ENCODE results near the gene MDFIC.

Gene MDFIC

DNA sequence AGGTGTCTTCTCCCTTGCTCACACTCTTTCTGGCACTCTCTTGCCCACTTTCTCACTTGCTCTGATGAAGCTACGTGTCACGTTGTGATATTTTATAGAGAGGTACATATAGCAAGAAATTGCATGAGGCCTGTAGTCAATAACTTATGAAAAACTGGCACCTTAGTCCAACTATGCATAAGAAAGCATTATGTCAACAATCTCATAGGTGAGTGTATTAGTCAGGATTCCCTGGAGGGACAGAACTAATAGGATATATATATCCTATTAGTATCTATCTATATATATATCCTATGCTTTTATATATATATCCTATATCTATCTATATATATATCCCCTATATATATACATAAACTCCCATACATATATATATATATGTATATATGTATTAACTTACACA lies 18.8 kb upstream of the MDFIC start:
- Histone ChIP-seq H3K4me1 (ENCODE audit: control insufficient read depth in 1 of 2, insufficient read depth in 2 of 2, low read length in 2 of 2) (no peaks in the 10 kb centered on the region), H3K4me3 (ENCODE audit: low read depth in 1 of 2, low read length in 2 of 2) (no peak overlapping the region), H3K9me3 (ENCODE audit: control insufficient read depth in 1 of 2, low read length in 2 of 2) (no peaks in the 10 kb centered on the region), H3K27ac (ENCODE audit: low read length) (no peak overlapping the region), H3K36me3 (ENCODE audit: control insufficient read depth in 1 of 2, insufficient read depth in 2 of 2, low read length in 2 of 2) (no peaks in the 10 kb centered on the region), H3K27me3 (ENCODE audit: low read depth, low read length) (no peaks in the 10 kb centered on the region)

DNA sequence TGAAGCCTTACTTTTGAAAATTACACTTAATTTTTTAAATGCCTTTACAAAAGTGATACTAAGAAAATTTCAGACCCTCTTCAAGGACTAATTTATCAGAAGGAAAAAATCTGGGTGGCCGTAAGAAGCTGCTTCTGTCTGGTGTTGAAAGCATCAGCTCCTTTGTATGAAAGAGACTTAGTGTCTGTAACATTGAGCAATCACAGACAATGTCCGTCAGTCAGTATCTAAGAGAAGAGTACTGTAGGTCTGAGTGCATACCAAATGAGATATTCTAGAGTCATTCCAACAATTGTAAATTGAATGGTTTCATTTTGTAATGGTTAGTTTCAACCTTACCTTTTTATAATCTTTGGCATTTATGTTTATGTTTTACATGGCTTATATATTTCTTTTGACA lies 11.1 kb upstream of the MDFIC start:
- Histone ChIP-seq H3K4me3 (ENCODE audit: low read depth in 1 of 2, low read length in 2 of 2) (no peak overlapping the region), H3K9me3 (ENCODE audit: control insufficient read depth in 1 of 2, low read length in 2 of 2) (no peaks in the 10 kb centered on the region), H3K27ac (ENCODE audit: low read length) (no peak overlapping the region), H3K36me3 (ENCODE audit: control insufficient read depth in 1 of 2, insufficient read depth in 2 of 2, low read length in 2 of 2) (no peaks in the 10 kb centered on the region), H3K27me3 (ENCODE audit: low read depth, low read length) (no peaks in the 10 kb centered on the region), H3K4me1 (ENCODE audit: control insufficient read depth in 1 of 2, insufficient read depth in 2 of 2, low read length in 2 of 2) (no peaks in the 10 kb centered on the region)

DNA sequence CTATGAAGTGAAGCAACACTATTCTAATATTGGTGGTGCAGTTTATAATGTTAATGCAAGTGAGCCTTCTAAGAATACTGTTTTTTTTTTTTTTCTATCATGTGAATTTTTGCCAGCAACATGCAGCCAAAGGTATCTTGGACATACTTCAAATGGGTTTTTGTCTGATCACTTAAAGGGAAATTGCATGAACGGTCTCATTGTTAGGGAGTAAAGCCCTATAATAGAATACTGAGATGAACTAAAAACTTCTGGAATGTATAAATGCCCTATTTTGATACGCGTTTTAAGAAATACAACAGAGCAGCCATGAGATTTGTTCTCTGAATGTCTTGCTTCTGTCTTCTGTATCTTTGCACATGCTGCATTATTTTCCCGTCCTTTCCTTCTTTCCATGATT lies 10.5 kb upstream of the MDFIC start:
- H3K27me3 ChIP-seq (ENCODE audit: low read depth, low read length) = no peaks in the 10 kb centered on the region
- no peaks in the 10 kb centered on the region for H3K9me3 ChIP-seq (ENCODE audit: control insufficient read depth in 1 of 2, low read length in 2 of 2)
- H3K4me1 ChIP-seq (ENCODE audit: control insufficient read depth in 1 of 2, insufficient read depth in 2 of 2, low read length in 2 of 2) = no peaks in the 10 kb centered on the region
- no peaks in the 10 kb centered on the region for H3K36me3 ChIP-seq (ENCODE audit: control insufficient read depth in 1 of 2, insufficient read depth in 2 of 2, low read length in 2 of 2)
- no peak overlapping the region for H3K27ac ChIP-seq (ENCODE audit: low read length)
- H3K4me3 ChIP-seq (ENCODE audit: low read depth in 1 of 2, low read length in 2 of 2) = no peak overlapping the region

DNA sequence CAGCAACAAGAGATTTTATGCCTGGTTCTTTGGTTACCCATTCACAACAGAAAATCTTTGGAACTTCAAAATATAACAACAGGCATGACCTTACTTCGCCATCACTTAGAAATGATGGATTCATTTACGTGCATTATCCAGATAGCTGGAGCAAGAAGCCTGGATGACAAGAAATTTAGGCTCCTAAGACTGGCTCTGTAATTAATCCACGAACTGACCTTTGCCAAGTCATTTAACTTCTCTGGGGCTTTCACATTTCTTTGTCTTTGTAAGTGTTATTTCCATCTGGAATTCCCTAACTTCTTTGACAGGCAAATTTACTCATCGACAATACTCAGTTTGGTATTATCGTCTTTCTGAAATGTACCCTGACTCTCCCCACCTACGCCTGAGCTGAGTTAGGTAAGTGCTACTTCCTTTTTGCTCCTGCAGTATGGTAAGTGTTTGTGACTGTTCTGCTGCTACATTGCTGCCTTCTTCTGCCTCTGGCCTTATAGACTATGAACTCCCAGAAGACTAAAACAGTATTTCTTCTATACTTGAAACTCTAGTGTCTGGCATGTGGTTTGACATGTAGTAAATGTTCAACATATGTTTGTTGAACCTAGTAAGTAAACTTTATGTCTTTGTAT lies 5.5 kb upstream of the MDFIC start:
- Histone ChIP-seq H3K4me1 (ENCODE audit: control insufficient read depth in 1 of 2, insufficient read depth in 2 of 2, low read length in 2 of 2) (no peaks in the 10 kb centered on the region), H3K36me3 (ENCODE audit: control insufficient read depth in 1 of 2, insufficient read depth in 2 of 2, low read length in 2 of 2) (no peaks in the 10 kb centered on the region), H3K27me3 (ENCODE audit: low read depth, low read length) (no peaks in the 10 kb centered on the region), H3K4me3 (ENCODE audit: low read depth in 1 of 2, low read length in 2 of 2) (no peak overlapping the region), H3K27ac (ENCODE audit: low read length) (no peak overlapping the region), H3K9me3 (ENCODE audit: control insufficient read depth in 1 of 2, low read length in 2 of 2) (no peaks in the 10 kb centered on the region)

DNA sequence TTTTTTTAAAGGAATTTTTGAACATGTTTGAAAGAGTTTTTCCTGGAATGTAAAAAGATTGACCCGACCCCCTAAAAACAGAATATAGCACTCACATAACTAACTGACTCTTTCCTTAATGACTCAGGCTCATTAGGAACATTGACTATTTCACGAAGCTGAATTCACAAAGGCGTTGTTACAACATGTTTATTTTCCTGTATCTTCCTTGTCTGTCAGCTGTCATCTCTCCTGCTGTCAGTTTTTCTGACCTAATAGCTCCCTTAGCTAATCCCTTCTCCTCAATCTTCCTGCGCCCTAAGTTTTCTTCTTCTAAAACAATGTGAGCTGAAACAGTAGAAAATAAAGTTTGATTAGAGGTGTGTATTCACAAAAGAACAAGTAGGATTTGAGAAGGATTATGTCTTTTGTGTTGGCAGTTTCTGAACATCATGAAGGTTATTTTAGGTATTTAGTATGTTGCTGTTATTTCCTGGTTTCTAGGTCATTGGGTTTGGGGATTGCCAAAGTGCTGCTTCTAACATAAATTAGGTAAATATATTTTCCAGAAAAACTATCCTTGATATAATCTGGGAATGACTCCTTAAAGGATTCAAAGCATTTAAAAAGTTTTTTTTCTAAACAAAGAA lies 4.6 kb upstream of the MDFIC start:
- Histone ChIP-seq H3K9me3 (ENCODE audit: control insufficient read depth in 1 of 2, low read length in 2 of 2) (no peaks in the 10 kb centered on the region), H3K36me3 (ENCODE audit: control insufficient read depth in 1 of 2, insufficient read depth in 2 of 2, low read length in 2 of 2) (no peaks in the 10 kb centered on the region), H3K4me1 (ENCODE audit: control insufficient read depth in 1 of 2, insufficient read depth in 2 of 2, low read length in 2 of 2) (no peaks in the 10 kb centered on the region), H3K27ac (ENCODE audit: low read length) (no peak overlapping the region), H3K27me3 (ENCODE audit: low read depth, low read length) (no peaks in the 10 kb centered on the region), H3K4me3 (ENCODE audit: low read depth in 1 of 2, low read length in 2 of 2) (no peak overlapping the region)

DNA sequence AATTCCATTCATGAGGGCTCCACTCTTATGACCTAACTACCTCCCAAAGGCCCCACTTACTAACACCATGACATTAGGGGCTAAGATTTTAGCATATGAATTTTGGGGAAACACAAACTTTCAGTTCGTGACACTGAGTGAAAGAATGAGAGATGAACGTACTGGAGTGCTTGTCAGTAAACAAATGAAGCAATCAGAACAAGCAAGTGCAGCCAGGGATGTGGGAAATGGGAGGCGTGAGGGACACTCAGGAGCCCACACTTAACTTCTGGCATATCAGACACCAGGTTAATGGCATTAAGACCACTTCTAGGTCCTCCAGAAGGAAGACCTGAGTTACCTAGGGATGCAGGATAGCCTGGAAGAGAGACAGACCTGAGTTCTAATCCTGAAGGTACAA lies 2.3 kb upstream of the MDFIC start:
- H3K9me3 ChIP-seq (ENCODE audit: control insufficient read depth in 1 of 2, low read length in 2 of 2) = no peaks in the 10 kb centered on the region
- H3K4me3 ChIP-seq (ENCODE audit: low read depth in 1 of 2, low read length in 2 of 2) = no peak overlapping the region
- H3K27ac ChIP-seq (ENCODE audit: low read length) = no peak overlapping the region
- no peaks in the 10 kb centered on the region for H3K36me3 ChIP-seq (ENCODE audit: control insufficient read depth in 1 of 2, insufficient read depth in 2 of 2, low read length in 2 of 2)
- no peaks in the 10 kb centered on the region for H3K27me3 ChIP-seq (ENCODE audit: low read depth, low read length)
- peaks cover 0 to 11% of the 10 kb centered on the region in 2 donors for H3K4me1 ChIP-seq (ENCODE audit: control insufficient read depth in 1 of 2, insufficient read depth in 2 of 2, low read length in 2 of 2)

DNA sequence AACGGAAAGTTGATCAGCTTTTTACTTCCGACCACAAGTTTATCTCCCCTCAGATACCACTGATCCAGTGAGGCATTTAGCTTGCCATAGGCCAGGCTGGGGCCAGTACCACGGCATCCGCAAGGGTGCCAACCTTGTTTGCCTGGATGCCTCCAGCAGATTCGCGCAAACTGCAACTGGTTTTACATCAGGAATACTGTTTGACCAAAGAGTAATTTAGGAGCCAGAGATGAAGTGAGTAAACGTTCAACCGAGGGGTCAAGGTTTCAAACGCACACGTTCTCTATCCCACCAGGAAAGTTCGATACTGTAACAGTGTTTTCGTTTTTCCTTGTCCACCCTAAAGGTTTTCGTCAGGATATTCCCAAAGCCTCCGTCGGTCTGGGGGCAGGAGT lies 266 bp upstream of the MDFIC start:
- H3K36me3 ChIP-seq (ENCODE audit: control insufficient read depth in 1 of 2, insufficient read depth in 2 of 2, low read length in 2 of 2) = no peaks in the 10 kb centered on the region
- H3K4me3 ChIP-seq (ENCODE audit: low read depth in 1 of 2, low read length in 2 of 2) = peak overlapping the region; percentile 74 to 86
- no peaks in the 10 kb centered on the region for H3K9me3 ChIP-seq (ENCODE audit: control insufficient read depth in 1 of 2, low read length in 2 of 2)
- no peaks in the 10 kb centered on the region for H3K27me3 ChIP-seq (ENCODE audit: low read depth, low read length)
- peak overlapping the region; percentile 71 for H3K27ac ChIP-seq (ENCODE audit: low read length)
- peaks cover 0 to 15% of the 10 kb centered on the region in 2 donors for H3K4me1 ChIP-seq (ENCODE audit: control insufficient read depth in 1 of 2, insufficient read depth in 2 of 2, low read length in 2 of 2)

DNA sequence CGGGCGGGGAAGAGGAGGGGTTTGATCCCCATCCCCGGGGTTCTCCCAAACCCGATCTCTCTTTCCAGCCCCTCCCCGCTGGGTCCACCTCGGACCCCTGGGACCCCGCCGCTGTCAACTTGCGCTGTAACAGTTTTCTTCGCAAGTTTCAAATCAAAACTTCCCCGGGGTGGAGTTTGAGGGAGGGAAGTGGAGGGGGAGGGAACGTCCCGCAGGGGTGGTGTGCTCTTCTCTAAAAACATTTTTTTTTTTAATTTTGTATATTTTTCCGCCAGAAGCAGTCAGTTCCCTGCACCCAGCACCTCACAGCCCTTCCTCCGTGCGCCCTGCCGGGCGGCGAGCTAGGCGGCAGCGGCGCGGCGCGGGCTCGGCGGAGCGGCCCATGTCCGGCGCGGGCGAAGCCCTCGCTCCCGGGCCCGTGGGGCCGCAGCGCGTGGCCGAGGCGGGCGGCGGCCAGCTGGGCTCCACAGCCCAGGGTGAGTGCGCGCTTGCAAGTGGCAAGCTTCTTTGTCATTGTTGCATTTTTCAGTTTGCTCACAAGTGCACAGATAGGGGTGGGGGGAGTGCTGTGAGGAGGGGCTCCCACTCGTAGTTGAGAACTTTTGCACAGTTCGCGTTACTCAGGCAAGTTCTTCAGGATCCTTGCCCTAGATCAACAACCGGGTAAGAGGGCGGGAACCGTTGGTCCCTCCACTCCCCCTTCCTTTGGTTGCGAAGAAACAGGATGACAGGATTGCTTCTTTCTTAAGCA lies 933 bp downstream of the MDFIC start:
- Histone ChIP-seq H3K9me3 (ENCODE audit: control insufficient read depth in 1 of 2, low read length in 2 of 2) (no peaks in the 10 kb centered on the region), H3K27me3 (ENCODE audit: low read depth, low read length) (no peaks in the 10 kb centered on the region), H3K36me3 (ENCODE audit: control insufficient read depth in 1 of 2, insufficient read depth in 2 of 2, low read length in 2 of 2) (no peaks in the 10 kb centered on the region), H3K4me3 (ENCODE audit: low read depth in 1 of 2, low read length in 2 of 2) (peak overlapping the region; percentile 74 to 86), H3K27ac (ENCODE audit: low read length) (peak overlapping the region; percentile 80), H3K4me1 (ENCODE audit: control insufficient read depth in 1 of 2, insufficient read depth in 2 of 2, low read length in 2 of 2) (peaks cover 0 to 15% of the 10 kb centered on the region in 2 donors)

DNA sequence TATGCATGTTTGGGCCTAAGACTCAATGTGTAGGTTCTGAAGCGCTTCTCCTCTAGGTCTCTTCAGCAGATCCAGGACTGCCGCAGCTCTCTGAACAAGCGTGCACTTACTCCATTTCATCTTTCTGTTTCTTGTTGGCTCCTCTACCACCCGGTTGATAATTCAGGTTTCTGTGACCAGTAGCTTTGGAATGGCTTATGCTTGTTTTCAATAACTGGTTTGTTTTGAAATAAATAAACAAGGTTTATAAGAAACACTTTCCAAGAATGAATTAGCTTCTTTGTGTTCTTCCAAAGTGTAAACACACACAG lies 1.5 kb downstream of the MDFIC start:
- no peaks in the 10 kb centered on the region for H3K9me3 ChIP-seq (ENCODE audit: control insufficient read depth in 1 of 2, low read length in 2 of 2)
- peak overlapping the region; percentile 72 to 86 for H3K4me3 ChIP-seq (ENCODE audit: low read depth in 1 of 2, low read length in 2 of 2)
- peaks cover 3 to 16% of the 10 kb centered on the region in 2 donors for H3K4me1 ChIP-seq (ENCODE audit: control insufficient read depth in 1 of 2, insufficient read depth in 2 of 2, low read length in 2 of 2)
- peak overlapping the region; percentile 80 for H3K27ac ChIP-seq (ENCODE audit: low read length)
- no peaks in the 10 kb centered on the region for H3K27me3 ChIP-seq (ENCODE audit: low read depth, low read length)
- no peaks in the 10 kb centered on the region for H3K36me3 ChIP-seq (ENCODE audit: control insufficient read depth in 1 of 2, insufficient read depth in 2 of 2, low read length in 2 of 2)

DNA sequence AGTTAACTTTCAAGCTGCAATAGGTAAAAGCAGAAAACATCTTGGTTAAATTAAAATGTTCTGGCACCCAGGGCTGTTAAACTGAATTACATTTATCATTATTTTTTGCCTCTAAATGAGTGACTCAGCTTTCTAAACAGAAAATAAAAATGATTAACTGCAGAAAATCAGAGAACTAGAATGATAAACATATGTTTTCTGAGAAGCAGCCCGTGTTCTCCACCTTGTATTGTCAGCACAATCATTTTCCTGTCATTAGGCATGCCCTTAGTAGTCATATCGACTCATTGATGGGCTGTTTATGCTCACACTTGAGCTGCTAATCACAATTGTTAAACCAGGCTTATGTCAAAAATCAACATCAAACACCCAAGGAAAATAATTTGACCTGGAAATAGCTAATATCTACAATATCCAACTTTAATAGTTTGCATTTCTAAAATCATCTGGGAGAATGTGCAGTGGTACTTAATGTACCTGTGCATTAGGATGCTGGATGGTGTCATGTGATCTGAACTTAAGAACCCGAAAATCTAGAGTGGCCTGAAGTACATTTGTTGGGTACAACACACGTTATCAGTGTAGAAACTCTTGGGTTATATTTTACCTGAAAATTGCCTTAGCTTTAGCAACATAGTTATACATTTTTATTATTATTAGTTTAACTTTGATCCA lies 2.3 kb downstream of the MDFIC start:
- Histone ChIP-seq H3K36me3 (ENCODE audit: control insufficient read depth in 1 of 2, insufficient read depth in 2 of 2, low read length in 2 of 2) (no peaks in the 10 kb centered on the region), H3K9me3 (ENCODE audit: control insufficient read depth in 1 of 2, low read length in 2 of 2) (no peaks in the 10 kb centered on the region), H3K4me3 (ENCODE audit: low read depth in 1 of 2, low read length in 2 of 2) (peak overlapping the region; percentile 72 to 86), H3K27ac (ENCODE audit: low read length) (peak overlapping the region; percentile 80), H3K4me1 (ENCODE audit: control insufficient read depth in 1 of 2, insufficient read depth in 2 of 2, low read length in 2 of 2) (peaks cover 4 to 19% of the 10 kb centered on the region in 2 donors), H3K27me3 (ENCODE audit: low read depth, low read length) (no peaks in the 10 kb centered on the region)

DNA sequence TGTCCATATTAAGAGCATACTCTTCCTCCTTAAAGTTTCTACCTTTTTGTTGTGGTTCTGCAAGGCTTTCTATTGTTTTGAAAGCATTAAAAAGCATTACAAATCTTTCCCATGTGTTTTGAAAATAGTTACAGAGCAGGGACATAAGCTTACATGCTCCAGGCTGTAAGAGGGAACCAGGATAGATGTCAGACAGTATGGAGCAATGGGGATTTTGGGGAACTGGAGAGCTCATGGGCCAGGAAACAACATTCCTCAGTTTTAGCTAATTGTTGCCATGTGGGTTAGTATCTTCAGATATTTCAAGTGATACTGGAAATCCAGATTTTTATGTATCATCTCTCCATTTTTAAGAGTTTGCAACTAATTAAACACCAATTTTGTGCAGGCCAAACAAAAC lies 3.5 kb downstream of the MDFIC start:
- Histone ChIP-seq H3K36me3 (ENCODE audit: control insufficient read depth in 1 of 2, insufficient read depth in 2 of 2, low read length in 2 of 2) (no peaks in the 10 kb centered on the region), H3K4me3 (ENCODE audit: low read depth in 1 of 2, low read length in 2 of 2) (peak overlapping the region in 1 of 2 donors; percentile 14), H3K27ac (ENCODE audit: low read length) (no peak overlapping the region), H3K27me3 (ENCODE audit: low read depth, low read length) (no peaks in the 10 kb centered on the region), H3K9me3 (ENCODE audit: control insufficient read depth in 1 of 2, low read length in 2 of 2) (no peaks in the 10 kb centered on the region), H3K4me1 (ENCODE audit: control insufficient read depth in 1 of 2, insufficient read depth in 2 of 2, low read length in 2 of 2) (peaks cover 4 to 19% of the 10 kb centered on the region in 2 donors)
